Activated CD4-positive, alpha-beta memory T cell treated with anti-CD3 and anti-CD28 coated beads, Interleukin-2, amount 10 ng/mL, durations not matched to agents 7 days and 5 days (primary cell): ENCODE results near the gene CDC42EP1. TPM values are rescaled to one million over a fixed set of nuclear protein-coding genes. Genes with fewer than 3 reads are reported as not detected.
A peak's percentile ranks its signal among the peaks of the same experiment; 100 is the strongest.

ENCODE experiments used
- CTCF ChIA-PET: fragments of 350-600 bp; sonication (Branson Sonifier 250); formaldehyde crosslinking; loops from one replicate; lab custom pipeline; 2021; ENCODE audit warnings: antibody characterized with exemption, inconsistent platforms; lab: Charles Lee
- POLR2A ChIA-PET: fragments of 350-600 bp; sonication (Branson Sonifier 250); formaldehyde crosslinking; loops from one replicate; lab custom pipeline; 2021; ENCODE audit warnings: antibody characterized with exemption; lab: Charles Lee
- DNase-seq: peaks from one replicate; pipeline ENCODE4 v3.0.0-alpha.2; 2020
- H3K27ac Mint-ChIP-seq: one replicate; pipeline ENCODE4 v1.8.0; 2021; ENCODE audit warnings: mild to moderate bottlenecking, mixed read lengths
- H3K27me3 Mint-ChIP-seq: one replicate; pipeline ENCODE4 v1.8.0; 2021; ENCODE audit warnings: mixed read lengths
- H3K36me3 Mint-ChIP-seq: one replicate; pipeline ENCODE4 v1.8.0; 2021; ENCODE audit warnings: low read depth, mixed read lengths
- H3K4me1 Mint-ChIP-seq: one replicate; pipeline ENCODE4 v1.8.0; 2021; ENCODE audit warnings: mixed read lengths
- H3K4me3 Mint-ChIP-seq: one replicate; pipeline ENCODE4 v1.8.0; 2021; ENCODE audit warnings: mild to moderate bottlenecking, mixed read lengths
- H3K9me3 Mint-ChIP-seq: one replicate; pipeline ENCODE4 v1.8.0; 2021; ENCODE audit warnings: mixed read lengths
- total RNA-seq, 2 experiments: library from RNA; stranded (reverse); gene quantifications; one replicate each; pipeline ENCODE4 v1.2.3, GENCODE V29; 2021

CDC42EP1 gene
- 1 to 10 TPM in 1 of 2 experiments, under 1 TPM in 1; 0.95 to 1.1 TPM for total RNA-seq

GRCh38 chr22:37559901-37560607 is at the start of gene CDC42EP1:
Gene CDC42EP1 (plus strand): TSS chr22:37560480. CDS start chr22:37566350, 5,870 bp downstream.
- POLR2A ChIA-PET, result no interaction called here
- no peak within 1 kb of the TSS for H3K4me3 Mint-ChIP-seq
- CTCF ChIA-PET, result interaction anchor here (9.8 kb wide), 1 partner anchor 15 kb away, joined by 374 read pairs; no protein-coding TSS in a partner anchor

DNA sequence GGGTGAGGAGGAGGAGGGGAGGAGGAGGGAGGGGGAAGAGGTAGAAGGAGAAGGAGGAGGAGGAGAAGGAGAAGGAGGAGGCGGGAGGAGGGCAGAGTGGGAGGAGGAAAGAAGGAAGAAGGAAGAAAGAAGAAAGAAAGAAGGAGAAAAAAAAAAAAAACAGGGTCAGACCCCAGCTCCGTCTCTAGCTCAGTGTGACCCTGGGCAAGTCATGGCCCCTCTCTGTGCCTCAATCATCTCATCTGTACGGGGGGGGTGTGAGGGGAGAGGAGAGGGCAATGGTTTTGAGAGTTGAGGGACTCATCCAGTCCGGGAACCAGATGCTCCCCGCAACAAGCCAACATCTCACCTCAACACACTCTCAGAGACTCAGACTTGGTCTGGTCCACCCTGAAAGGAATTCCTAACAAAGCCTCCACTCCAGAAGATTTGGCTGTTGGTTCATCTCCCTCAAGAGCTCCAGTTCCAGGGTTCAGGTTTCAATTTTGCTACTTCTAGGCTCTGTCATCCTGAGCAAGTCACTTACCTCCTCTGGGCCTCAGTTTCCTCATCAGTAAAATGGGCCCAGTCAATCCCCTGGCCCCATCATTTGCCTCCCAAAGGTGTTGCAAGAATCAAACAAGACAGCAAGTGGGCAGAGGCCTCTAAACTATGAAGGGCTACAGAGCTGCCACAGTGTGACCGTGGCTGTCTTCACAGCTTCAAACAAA is 48.7 kb upstream of the CDC42EP1 start:
- ChIA-PET POLR2A (interaction anchor here (0.8 kb wide), 1 partner anchor 21 kb away, joined by 3 read pairs; no protein-coding TSS in a partner anchor), CTCF (interaction anchor here (0.7 to 1.6 kb wide), 2 partner anchors 39 to 59 kb away, joined by 3 to 4 read pairs; no protein-coding TSS in a partner anchor)
- Mint-ChIP-seq H3K36me3 (no peaks in the 10 kb centered on the region), H3K27ac (no peak overlapping the region), H3K27me3 (peaks cover 8% of the 10 kb centered on the region), H3K4me1 (no peaks in the 10 kb centered on the region), H3K4me3 (no peak overlapping the region), H3K9me3 (no peaks in the 10 kb centered on the region)
- no peak for DNase-seq

More at GRCh38 chr22:37559901-37560607, at the start of gene CDC42EP1:
- DNase-seq, result no peak
- Mint-ChIP-seq H3K4me1 (peaks cover 27% of the 10 kb centered on the region), H3K27me3 (peaks cover 75% of the 10 kb centered on the region), H3K9me3 (no peaks in the 10 kb centered on the region), H3K27ac (no peak within 1 kb of the TSS), H3K36me3 (peaks cover 3% of the 10 kb centered on the region)

DNA sequence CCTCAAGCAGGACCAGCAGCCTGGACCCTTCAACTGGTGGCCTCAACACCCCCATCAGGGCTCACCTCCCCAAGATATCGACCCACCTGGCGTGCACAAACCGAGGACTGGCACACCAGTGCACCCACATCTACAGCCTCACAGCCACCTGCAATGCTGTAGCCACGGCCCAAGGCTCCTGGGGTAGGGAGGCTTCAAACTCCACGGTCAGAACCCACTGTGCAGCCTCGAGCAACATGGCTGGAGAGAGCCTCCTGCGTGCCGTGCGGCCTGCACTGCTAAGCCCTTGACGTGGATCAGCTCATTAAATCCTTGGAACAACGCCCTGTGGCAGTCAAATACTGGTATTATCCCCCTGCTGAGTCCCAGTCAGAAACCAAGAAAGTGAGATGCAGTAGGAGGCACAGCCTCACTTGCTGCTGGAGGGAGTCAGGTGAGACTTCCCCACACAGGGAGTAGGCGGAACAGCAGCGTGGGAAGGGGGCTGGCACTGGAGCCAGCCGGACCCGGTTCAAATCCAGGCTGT is 45.7 kb upstream of the CDC42EP1 start:
- DNase-seq, result no peak
- Mint-ChIP-seq H3K27me3 (peaks cover 22% of the 10 kb centered on the region), H3K27ac (no peak overlapping the region), H3K36me3 (peaks cover 3% of the 10 kb centered on the region), H3K9me3 (no peaks in the 10 kb centered on the region), H3K4me1 (peaks cover 6% of the 10 kb centered on the region), H3K4me3 (no peak overlapping the region)
- ChIA-PET CTCF (no interaction called here), POLR2A (no interaction called here)

DNA sequence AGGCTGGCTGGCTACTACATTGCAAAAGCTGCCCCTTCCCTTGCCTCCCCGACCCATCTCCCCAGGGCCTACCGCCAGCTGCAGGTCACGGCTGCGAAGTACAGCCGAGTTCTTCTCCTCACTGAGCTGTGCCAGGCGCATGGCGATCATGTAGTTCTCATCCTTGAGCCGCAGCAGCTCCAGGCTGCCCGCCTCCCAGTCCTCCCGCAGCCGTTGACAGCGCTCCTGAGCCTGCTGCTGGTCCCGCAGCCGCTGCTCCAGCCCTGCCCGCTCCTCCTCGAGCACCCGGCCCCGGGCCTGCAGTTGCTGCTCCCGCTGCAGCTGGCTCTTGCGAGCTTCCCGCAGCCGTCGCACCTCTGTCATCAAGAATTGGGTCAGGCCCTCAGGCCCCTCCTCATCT is 44.4 kb upstream of the CDC42EP1 start:
- no peak for DNase-seq
- ChIA-PET CTCF (interaction anchor here (0.6 to 1.0 kb wide), 2 partner anchors 23 to 221 kb away, joined by 3 to 4 read pairs; no protein-coding TSS in a partner anchor), POLR2A (no interaction called here)
- Mint-ChIP-seq H3K9me3 (no peaks in the 10 kb centered on the region), H3K27ac (no peak overlapping the region), H3K4me3 (no peak overlapping the region), H3K36me3 (peaks cover 3% of the 10 kb centered on the region), H3K4me1 (peaks cover 10% of the 10 kb centered on the region), H3K27me3 (peaks cover 30% of the 10 kb centered on the region)

- peaks cover 36% of the 10 kb centered on the region for H3K27me3 Mint-ChIP-seq
- DNase-seq, result no peak
- H3K4me1 Mint-ChIP-seq, result peaks cover 10% of the 10 kb centered on the region
- no peak overlapping the region for H3K27ac Mint-ChIP-seq
- POLR2A ChIA-PET, result no interaction called here
- H3K9me3 Mint-ChIP-seq, result no peaks in the 10 kb centered on the region
- CTCF ChIA-PET, result interaction anchor here (0.6 to 1.0 kb wide), 2 partner anchors 17 to 221 kb away, joined by 3 to 4 read pairs; no protein-coding TSS in a partner anchor
- H3K36me3 Mint-ChIP-seq, result peaks cover 3% of the 10 kb centered on the region
- no peak overlapping the region for H3K4me3 Mint-ChIP-seq
Measured at GRCh38 chr22:37516456-37516855, 43.8 kb upstream of the CDC42EP1 start.

- Mint-ChIP-seq H3K4me1 (peaks cover 10% of the 10 kb centered on the region), H3K9me3 (no peaks in the 10 kb centered on the region), H3K27me3 (peaks cover 46% of the 10 kb centered on the region), H3K4me3 (peak overlapping the region; percentile 48), H3K36me3 (peaks cover 3% of the 10 kb centered on the region), H3K27ac (no peak overlapping the region)
- no peak for DNase-seq
- CTCF ChIA-PET, result no interaction called here
- POLR2A ChIA-PET, result no interaction called here
Measured at GRCh38 chr22:37517826-37518450, 42.3 kb upstream of the CDC42EP1 start.

DNA sequence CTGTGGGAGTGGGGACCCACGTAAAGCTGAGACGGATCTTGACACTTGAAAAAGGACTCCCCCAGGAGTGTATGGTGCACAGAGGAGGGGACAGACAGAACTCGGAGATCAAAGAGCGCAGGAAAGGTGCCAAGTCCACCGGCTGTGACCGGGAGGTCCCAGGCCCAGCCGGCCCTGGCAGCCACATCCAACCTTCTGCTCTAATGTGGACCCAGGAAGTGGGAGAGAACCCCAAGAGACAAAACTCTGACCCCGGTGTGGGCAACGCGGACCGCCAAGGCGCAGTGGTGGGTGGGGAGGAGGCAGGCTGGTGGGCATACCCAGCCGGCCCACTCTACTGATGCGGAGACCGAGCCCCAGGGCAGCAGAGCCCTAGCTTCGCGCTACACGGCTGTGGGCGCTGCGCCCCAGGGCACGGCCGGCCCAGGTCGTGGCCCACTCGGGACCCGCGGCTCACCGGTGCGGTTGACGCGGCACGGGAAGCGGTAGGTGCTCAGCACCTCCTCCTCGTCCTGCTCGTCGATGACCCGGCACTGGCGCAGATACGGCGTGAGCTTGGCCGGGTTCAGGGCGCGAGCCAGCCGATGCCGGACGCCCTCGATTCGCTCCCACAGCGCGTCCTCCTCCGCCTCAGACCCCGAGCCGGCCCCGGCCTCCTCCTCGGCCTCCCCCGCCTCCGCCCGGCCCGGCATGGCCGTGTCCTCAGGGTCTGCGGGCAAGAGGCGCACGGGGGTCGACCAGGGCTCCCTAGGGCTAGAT is 41.6 kb upstream of the CDC42EP1 start:
- H3K4me3 Mint-ChIP-seq, result peak overlapping the region; percentile 48
- H3K36me3 Mint-ChIP-seq, result peaks cover 3% of the 10 kb centered on the region
- peaks cover 10% of the 10 kb centered on the region for H3K4me1 Mint-ChIP-seq
- ChIA-PET CTCF (no interaction called here), POLR2A (no interaction called here)
- H3K27ac Mint-ChIP-seq, result no peak overlapping the region
- no peak for DNase-seq
- H3K27me3 Mint-ChIP-seq, result peaks cover 52% of the 10 kb centered on the region
- H3K9me3 Mint-ChIP-seq, result no peaks in the 10 kb centered on the region

DNA sequence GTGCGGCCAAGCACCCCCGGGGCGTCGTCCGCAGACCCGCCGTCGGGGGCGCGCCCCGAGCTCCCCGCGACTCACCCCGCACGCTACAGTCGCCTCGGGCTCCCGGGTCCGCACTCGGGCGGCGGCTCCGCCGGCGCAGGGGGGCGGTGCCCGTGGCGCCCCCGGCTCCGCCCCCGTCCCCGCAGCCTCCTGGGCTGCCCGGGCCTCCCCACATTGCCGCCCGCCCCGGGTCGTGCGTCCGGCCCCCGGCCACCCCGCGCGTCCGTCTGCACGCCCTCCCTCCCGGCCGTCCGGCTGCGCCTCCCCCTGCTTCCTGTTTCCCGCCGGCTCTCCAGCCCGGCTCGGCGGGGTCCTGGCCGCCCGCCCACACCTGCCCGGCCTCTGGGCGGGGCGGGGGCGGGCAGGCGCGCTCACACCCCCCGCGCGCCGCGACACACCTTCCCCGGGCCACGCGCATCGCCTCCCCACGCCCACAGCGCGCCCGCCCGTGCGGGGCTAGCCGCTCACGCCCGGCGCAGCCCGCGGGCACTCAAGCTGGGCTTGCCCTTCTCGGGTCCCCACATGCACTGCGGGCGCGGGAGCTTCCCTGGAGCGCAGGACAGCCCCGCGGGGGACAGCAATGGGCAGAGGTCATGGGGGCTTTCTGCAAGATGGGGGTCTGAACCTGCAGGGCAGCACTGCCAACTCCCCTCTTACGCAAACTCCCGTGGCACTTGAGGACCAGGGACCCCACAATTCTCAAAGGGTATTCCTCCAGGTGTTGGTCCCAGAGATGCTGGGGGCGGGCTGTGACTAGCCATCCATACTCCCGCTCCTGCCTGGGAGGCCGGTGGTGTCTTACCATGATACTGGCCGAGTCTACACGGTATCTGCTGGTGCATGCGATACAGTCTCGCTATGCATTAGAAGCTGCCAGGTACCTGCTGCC is 40.7 kb upstream of the CDC42EP1 start, which contains the start of gene CARD10:
Gene CARD10 (minus strand): TSS at position 148 of the 928 bp plus-strand sequence. CDS start 215 bp downstream, outside the sequence.
- Mint-ChIP-seq H3K4me1 (peaks cover 10% of the 10 kb centered on the region), H3K9me3 (no peaks in the 10 kb centered on the region), H3K27ac (no peak within 1 kb of the TSS), H3K36me3 (peaks cover 3% of the 10 kb centered on the region), H3K4me3 (peak within 1 kb of the TSS; percentile 48), H3K27me3 (peaks cover 55% of the 10 kb centered on the region)
- no peak for DNase-seq
- POLR2A ChIA-PET, result no interaction called here
- CTCF ChIA-PET, result interaction anchor here (0.7 kb wide), 1 partner anchor 79 kb away, joined by 3 read pairs; no protein-coding TSS in a partner anchor

DNA sequence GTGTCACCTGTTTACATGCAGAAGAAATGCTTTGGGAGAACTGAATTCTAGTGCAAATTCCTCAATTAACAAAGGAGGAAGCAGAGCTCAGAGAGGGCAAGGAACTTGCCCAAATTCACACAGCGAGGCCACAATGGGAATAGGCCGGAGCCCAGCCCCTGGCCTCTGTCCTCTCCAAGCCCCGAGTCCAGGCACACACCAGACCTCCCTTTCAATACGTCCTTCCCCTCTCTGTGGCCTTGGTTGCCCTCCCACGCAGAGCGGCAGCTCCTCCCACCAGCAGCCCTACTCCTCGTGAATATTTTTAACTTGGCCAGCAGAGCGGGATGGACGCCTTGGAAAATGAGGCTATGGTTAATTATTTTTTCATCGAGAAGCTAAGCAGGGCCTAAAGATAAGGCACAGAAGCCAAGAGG is 39.5 kb upstream of the CDC42EP1 start:
- Mint-ChIP-seq H3K27me3 (peaks cover 57% of the 10 kb centered on the region), H3K36me3 (peaks cover 3% of the 10 kb centered on the region), H3K9me3 (no peaks in the 10 kb centered on the region), H3K27ac (no peak overlapping the region), H3K4me3 (no peak overlapping the region), H3K4me1 (peaks cover 14% of the 10 kb centered on the region)
- ChIA-PET POLR2A (no interaction called here), CTCF (interaction anchor here (1.1 kb wide), 1 partner anchor 9 kb away, joined by 5 read pairs; no protein-coding TSS in a partner anchor)
- no peak for DNase-seq

GRCh38 chr22:37521236-37521739 is 39.0 kb upstream of the CDC42EP1 start:
- Mint-ChIP-seq H3K9me3 (no peaks in the 10 kb centered on the region), H3K27ac (no peak overlapping the region), H3K36me3 (peaks cover 3% of the 10 kb centered on the region), H3K4me3 (no peak overlapping the region), H3K27me3 (peaks cover 58% of the 10 kb centered on the region), H3K4me1 (peaks cover 17% of the 10 kb centered on the region)
- DNase-seq, result no peak
- ChIA-PET CTCF (interaction anchor here (1.1 kb wide), 1 partner anchor 8 kb away, joined by 5 read pairs; no protein-coding TSS in a partner anchor), POLR2A (no interaction called here)

DNA sequence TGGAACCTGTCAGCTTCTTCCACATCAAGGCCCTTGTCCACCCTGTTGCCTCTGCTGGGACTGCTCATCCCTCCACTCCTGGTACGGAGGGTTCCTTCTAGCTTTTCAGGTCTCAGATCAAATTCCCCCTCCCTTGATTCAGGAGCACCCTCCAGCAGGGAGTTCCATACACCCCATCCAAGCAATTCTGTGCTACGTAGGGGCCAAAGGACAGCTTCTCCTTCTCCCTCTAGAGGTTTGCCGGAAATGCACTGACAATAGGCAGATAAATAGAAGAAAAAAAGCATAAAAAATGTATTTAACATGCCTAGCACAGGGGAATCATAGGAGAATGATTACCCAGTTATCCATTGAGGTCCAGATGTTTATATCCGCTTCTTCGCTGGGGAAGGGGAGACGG is 37.8 kb upstream of the CDC42EP1 start:
- no peaks in the 10 kb centered on the region for H3K9me3 Mint-ChIP-seq
- no peak overlapping the region for H3K4me3 Mint-ChIP-seq
- CTCF ChIA-PET, result interaction anchor here (1.0 kb wide), 1 partner anchor 45 kb away, joined by 3 read pairs; no protein-coding TSS in a partner anchor
- no peak for DNase-seq
- peaks cover 17% of the 10 kb centered on the region for H3K4me1 Mint-ChIP-seq
- no peak overlapping the region for H3K27ac Mint-ChIP-seq
- peaks cover 55% of the 10 kb centered on the region for H3K27me3 Mint-ChIP-seq
- POLR2A ChIA-PET, result no interaction called here
- H3K36me3 Mint-ChIP-seq, result peaks cover 3% of the 10 kb centered on the region
